ENCODE measurements around the gene SNX10. TPM values are rescaled to one million over a fixed set of nuclear protein-coding genes. Genes with fewer than 3 reads are reported as not detected.

The SNX10 gene
- total RNA-seq, 1 experiment from 2014 or later: 8.8 TPM

GRCh38 chr7:26356229-26356628 is 64.6 kb downstream of the SNX10 start:
- Histone ChIP-seq H3K4me3 (ENCODE audit: low read depth, low read length) (no peak overlapping the region), H3K4me1 (no peaks in the 10 kb centered on the region), H3K27me3 (replicated peaks; ENCODE audit: control insufficient read depth, insufficient read depth, low read length) (no peaks in the 10 kb centered on the region), H3K9me3 (no peaks in the 10 kb centered on the region), H3K36me3 (ENCODE audit: control insufficient read depth, insufficient read depth, low read length) (no peaks in the 10 kb centered on the region)
- no peak overlapping the region for H3K27ac Mint-ChIP-seq (ENCODE audit: unreplicated experiment)
- ChIA-PET CTCF (interaction anchor here (0.6 to 0.8 kb wide), 3 partner anchors 9 to 464 kb away, joined by 3 to 5 read pairs (median 3); no protein-coding TSS in a partner anchor), POLR2A (no interaction called here)
- no peak for DNase-seq
- H3K4me1 Mint-ChIP-seq (ENCODE audit: low read depth, unreplicated experiment): no peaks in the 10 kb centered on the region
- no peaks in the 10 kb centered on the region for H3K9me3 Mint-ChIP-seq (ENCODE audit: unreplicated experiment)
- no peak overlapping the region for H3K4me3 Mint-ChIP-seq (ENCODE audit: unreplicated experiment)
- no TSS peak for BruUV-seq (replicated peaks)
- intact Hi-C loops (cut with micrococcal nuclease; ENCODE audit: unreplicated experiment): no loop called here
- TF ChIP-seq CTCF (IDR thresholded peaks at IDR 0.05; ENCODE audit: insufficient read depth in 1 of 2, low read depth in 1 of 2, low read length in 1 of 2, severe bottlenecking in 1 of 2, unreplicated experiment in 1 of 2): no peak
- H3K36me3 Mint-ChIP-seq (ENCODE audit: insufficient read depth, unreplicated experiment): no peaks in the 10 kb centered on the region
- H3K27me3 Mint-ChIP-seq (ENCODE audit: insufficient read depth, unreplicated experiment): no peaks in the 10 kb centered on the region

- intact Hi-C loops (cut with micrococcal nuclease; ENCODE audit: unreplicated experiment): no loop called here
- Histone ChIP-seq H3K9me3 (no peaks in the 10 kb centered on the region), H3K36me3 (ENCODE audit: control insufficient read depth, insufficient read depth, low read length) (no peaks in the 10 kb centered on the region), H3K4me1 (no peaks in the 10 kb centered on the region), H3K27me3 (replicated peaks; ENCODE audit: control insufficient read depth, insufficient read depth, low read length) (no peaks in the 10 kb centered on the region), H3K4me3 (ENCODE audit: low read depth, low read length) (no peak overlapping the region)
- no peak for TF ChIP-seq CTCF (IDR thresholded peaks at IDR 0.05; ENCODE audit: insufficient read depth in 1 of 2, low read depth in 1 of 2, low read length in 1 of 2, severe bottlenecking in 1 of 2, unreplicated experiment in 1 of 2)
- no peak for DNase-seq
- no peaks in the 10 kb centered on the region for H3K36me3 Mint-ChIP-seq (ENCODE audit: insufficient read depth, unreplicated experiment)
- H3K4me3 Mint-ChIP-seq (ENCODE audit: unreplicated experiment): no peak overlapping the region
- no peaks in the 10 kb centered on the region for H3K27me3 Mint-ChIP-seq (ENCODE audit: insufficient read depth, unreplicated experiment)
- POLR2A ChIA-PET: no interaction called here
- H3K9me3 Mint-ChIP-seq (ENCODE audit: unreplicated experiment): no peaks in the 10 kb centered on the region
- no TSS peak for BruUV-seq (replicated peaks)
- CTCF ChIA-PET: interaction anchor here (0.7 kb wide), 1 partner anchor 465 kb away, joined by 5 read pairs; no protein-coding TSS in a partner anchor
- no peak overlapping the region for H3K27ac Mint-ChIP-seq (ENCODE audit: unreplicated experiment)
- H3K4me1 Mint-ChIP-seq (ENCODE audit: low read depth, unreplicated experiment): no peaks in the 10 kb centered on the region
Measured at GRCh38 chr7:26356929-26357798, 65.5 kb downstream of the SNX10 start.

DNA sequence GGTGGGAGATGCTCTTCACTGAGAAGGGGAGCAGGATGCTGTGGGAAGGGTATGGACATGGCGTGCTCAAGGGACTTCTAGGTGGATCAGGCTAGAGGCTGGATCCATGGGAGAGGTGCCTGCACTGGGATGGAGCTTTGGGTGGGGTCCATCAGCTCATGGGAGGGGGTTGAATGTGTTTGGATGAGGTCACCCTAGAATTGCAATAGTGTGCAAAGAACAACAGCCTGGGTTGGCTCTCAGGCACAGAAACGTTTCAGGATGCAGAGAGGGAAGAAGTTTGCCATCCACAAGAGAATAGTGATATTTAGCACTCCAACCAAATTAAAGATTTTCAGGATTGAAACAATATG is 66.1 kb downstream of the SNX10 start:
- H3K4me1 ChIP-seq: no peaks in the 10 kb centered on the region
- H3K9me3 ChIP-seq: no peaks in the 10 kb centered on the region
- no TSS peak for BruUV-seq (replicated peaks)
- Mint-ChIP-seq H3K36me3 (ENCODE audit: insufficient read depth, unreplicated experiment) (no peaks in the 10 kb centered on the region), H3K27me3 (ENCODE audit: insufficient read depth, unreplicated experiment) (no peaks in the 10 kb centered on the region), H3K27ac (ENCODE audit: unreplicated experiment) (no peak overlapping the region), H3K4me3 (ENCODE audit: unreplicated experiment) (no peak overlapping the region), H3K9me3 (ENCODE audit: unreplicated experiment) (no peaks in the 10 kb centered on the region), H3K4me1 (ENCODE audit: low read depth, unreplicated experiment) (no peaks in the 10 kb centered on the region)
- H3K36me3 ChIP-seq (ENCODE audit: control insufficient read depth, insufficient read depth, low read length): no peaks in the 10 kb centered on the region
- ChIA-PET CTCF (no interaction called here), POLR2A (no interaction called here)
- intact Hi-C loops (cut with micrococcal nuclease; ENCODE audit: unreplicated experiment): no loop called here
- DNase-seq: no peak
- no peak overlapping the region for H3K4me3 ChIP-seq (ENCODE audit: low read depth, low read length)
- no peaks in the 10 kb centered on the region for H3K27me3 ChIP-seq (replicated peaks; ENCODE audit: control insufficient read depth, insufficient read depth, low read length)
- TF ChIP-seq CTCF (IDR thresholded peaks at IDR 0.05; ENCODE audit: insufficient read depth in 1 of 2, low read depth in 1 of 2, low read length in 1 of 2, severe bottlenecking in 1 of 2, unreplicated experiment in 1 of 2): no peak

All from Caco-2 (cell line).